Measurements from ENCODE around the gene CRYBG1.

DNA sequence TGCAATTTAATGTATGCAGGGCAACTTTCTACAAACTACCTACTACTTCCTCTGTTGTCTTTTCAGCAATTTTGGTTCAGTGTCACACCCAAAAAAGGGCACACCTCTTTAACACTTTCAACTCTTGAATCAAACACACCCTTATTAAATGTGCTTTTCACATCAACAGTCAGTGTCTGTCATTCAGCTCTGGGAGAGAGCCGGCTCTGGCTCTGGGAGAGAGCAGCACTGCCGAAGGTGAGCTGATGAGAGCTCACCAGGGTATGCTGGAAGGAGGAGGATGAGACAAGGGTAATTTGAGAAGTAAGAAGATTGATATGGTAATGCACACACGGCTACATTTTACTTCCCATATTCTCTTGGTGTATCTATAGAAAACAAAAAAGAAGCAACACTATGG lies 134.5 kb downstream of the CRYBG1 start:
- TF ChIP-seq, protein P1, sequence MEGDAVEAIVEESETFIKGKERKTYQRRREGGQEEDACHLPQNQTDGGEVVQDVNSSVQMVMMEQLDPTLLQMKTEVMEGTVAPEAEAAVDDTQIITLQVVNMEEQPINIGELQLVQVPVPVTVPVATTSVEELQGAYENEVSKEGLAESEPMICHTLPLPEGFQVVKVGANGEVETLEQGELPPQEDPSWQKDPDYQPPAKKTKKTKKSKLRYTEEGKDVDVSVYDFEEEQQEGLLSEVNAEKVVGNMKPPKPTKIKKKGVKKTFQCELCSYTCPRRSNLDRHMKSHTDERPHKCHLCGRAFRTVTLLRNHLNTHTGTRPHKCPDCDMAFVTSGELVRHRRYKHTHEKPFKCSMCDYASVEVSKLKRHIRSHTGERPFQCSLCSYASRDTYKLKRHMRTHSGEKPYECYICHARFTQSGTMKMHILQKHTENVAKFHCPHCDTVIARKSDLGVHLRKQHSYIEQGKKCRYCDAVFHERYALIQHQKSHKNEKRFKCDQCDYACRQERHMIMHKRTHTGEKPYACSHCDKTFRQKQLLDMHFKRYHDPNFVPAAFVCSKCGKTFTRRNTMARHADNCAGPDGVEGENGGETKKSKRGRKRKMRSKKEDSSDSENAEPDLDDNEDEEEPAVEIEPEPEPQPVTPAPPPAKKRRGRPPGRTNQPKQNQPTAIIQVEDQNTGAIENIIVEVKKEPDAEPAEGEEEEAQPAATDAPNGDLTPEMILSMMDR (IDR thresholded peaks at IDR 0.05; ENCODE audit: extremely low read depth in 1 of 2, insufficient read depth in 1 of 2, low read depth in 1 of 2, low read length in 2 of 2): no peak
- no peak for TF ChIP-seq EZH2 (IDR thresholded peaks at IDR 0.05; ENCODE audit: borderline replicate concordance, low read depth, low read length, severe bottlenecking)
- TF ChIP-seq POLR2AphosphoS5 (IDR thresholded peaks at IDR 0.05; ENCODE audit: insufficient read depth, low read depth, low read length): no peak
- no peak for TF ChIP-seq MYC (IDR thresholded peaks at IDR 0.05; ENCODE audit: low read depth, low read length)
- no peak for TF ChIP-seq JUN (IDR thresholded peaks at IDR 0.05; ENCODE audit: borderline replicate concordance, insufficient read depth, insufficient read length, low read depth)
